NB4 (cell line): Measurements from ENCODE around the gene CBX2.

Experiments used
- POLR2A ChIP-seq: IDR thresholded peaks from 2 replicates; pipeline ENCODE4 v1.6.1; 2011; ENCODE audit warnings: mild to moderate bottlenecking; ENCODE audit not compliant: insufficient read length; ENCODE audit errors: extremely low read depth
- TF ChIP-seq, protein P1 (sequence below): IDR thresholded peaks from one replicate; pipeline ENCODE4 v1.5.1; 2012; ENCODE audit warnings: low read depth, low read length
- TF ChIP-seq, protein P2 (sequence below): IDR thresholded peaks from 2 replicates; pipeline ENCODE4 v1.6.1; 2011; ENCODE audit warnings: low read depth, low read length

- TF ChIP-seq, protein P1, sequence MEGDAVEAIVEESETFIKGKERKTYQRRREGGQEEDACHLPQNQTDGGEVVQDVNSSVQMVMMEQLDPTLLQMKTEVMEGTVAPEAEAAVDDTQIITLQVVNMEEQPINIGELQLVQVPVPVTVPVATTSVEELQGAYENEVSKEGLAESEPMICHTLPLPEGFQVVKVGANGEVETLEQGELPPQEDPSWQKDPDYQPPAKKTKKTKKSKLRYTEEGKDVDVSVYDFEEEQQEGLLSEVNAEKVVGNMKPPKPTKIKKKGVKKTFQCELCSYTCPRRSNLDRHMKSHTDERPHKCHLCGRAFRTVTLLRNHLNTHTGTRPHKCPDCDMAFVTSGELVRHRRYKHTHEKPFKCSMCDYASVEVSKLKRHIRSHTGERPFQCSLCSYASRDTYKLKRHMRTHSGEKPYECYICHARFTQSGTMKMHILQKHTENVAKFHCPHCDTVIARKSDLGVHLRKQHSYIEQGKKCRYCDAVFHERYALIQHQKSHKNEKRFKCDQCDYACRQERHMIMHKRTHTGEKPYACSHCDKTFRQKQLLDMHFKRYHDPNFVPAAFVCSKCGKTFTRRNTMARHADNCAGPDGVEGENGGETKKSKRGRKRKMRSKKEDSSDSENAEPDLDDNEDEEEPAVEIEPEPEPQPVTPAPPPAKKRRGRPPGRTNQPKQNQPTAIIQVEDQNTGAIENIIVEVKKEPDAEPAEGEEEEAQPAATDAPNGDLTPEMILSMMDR, result no peak
- no peak for TF ChIP-seq POLR2A
- TF ChIP-seq, protein P2, sequence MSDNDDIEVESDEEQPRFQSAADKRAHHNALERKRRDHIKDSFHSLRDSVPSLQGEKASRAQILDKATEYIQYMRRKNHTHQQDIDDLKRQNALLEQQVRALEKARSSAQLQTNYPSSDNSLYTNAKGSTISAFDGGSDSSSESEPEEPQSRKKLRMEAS, result no peak
Observed at GRCh38 chr17:79730769-79731483, 47.0 kb upstream of the CBX2 start, which contains the start of gene ENPP7.
